ENCODE data around the gene HDAC3.
A peak's percentile ranks its signal among the peaks of the same experiment; 100 is the strongest.

The HDAC3 gene

DNA sequence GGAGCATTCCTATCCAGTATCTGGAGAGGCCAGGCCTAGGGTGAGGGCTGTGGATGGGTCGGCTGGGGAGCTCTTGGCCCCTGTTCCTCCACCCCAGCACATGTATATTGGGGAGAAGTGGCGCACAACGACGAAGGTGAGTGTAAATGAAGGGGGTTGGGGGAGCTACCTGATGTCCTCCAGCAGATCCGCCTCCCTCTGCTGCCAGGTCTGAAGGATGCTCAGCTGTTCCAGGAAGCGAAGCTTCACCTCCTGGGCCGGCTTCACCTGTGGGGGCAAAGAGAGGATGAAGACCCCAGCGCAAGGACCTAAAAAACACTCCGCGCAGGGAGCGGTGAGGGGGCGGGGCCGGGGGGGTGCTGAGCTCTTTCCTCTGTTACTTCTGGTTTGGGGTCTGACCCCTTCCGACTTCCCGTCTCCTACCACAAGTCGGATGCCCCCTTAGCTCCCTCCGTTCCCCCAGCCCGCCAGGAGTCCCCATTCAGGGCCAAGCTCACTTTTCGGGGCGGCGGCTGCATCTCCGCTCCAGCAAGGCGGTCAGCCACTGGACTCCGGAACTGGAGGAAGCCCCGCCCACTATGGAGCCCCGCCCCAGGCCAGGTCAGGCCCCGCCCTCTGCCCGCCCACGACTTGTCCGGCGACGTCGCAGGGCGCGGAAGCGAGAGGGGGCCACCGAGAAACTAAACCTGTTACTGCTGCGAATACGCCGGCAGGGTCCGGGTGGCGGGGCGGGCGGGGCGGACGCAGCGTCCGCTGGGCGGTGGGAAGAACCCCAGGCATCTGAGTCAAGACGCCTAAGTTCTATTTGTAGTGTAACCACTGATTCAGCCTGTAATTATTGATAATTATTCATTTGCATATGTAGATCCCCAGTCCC lies 14.4 kb upstream of the HDAC3 start, which contains the start of gene FCHSD1:
Gene FCHSD1 (minus strand): TSS at position 568 of the 877 bp plus-strand sequence. CDS start 50 bp downstream, at position 518.
- peak; percentile 31 for DNase-seq (ENCODE audit: low read depth)
- peak within 1 kb of the TSS; percentile 80 for H3K4me3 ChIP-seq (ENCODE audit: low read depth, low read length)
- in situ Hi-C loops (cut with HindIII; ENCODE audit: low sequenced_read_pairs), result no loop called here
- TF ChIP-seq, protein P1, sequence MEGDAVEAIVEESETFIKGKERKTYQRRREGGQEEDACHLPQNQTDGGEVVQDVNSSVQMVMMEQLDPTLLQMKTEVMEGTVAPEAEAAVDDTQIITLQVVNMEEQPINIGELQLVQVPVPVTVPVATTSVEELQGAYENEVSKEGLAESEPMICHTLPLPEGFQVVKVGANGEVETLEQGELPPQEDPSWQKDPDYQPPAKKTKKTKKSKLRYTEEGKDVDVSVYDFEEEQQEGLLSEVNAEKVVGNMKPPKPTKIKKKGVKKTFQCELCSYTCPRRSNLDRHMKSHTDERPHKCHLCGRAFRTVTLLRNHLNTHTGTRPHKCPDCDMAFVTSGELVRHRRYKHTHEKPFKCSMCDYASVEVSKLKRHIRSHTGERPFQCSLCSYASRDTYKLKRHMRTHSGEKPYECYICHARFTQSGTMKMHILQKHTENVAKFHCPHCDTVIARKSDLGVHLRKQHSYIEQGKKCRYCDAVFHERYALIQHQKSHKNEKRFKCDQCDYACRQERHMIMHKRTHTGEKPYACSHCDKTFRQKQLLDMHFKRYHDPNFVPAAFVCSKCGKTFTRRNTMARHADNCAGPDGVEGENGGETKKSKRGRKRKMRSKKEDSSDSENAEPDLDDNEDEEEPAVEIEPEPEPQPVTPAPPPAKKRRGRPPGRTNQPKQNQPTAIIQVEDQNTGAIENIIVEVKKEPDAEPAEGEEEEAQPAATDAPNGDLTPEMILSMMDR (IDR thresholded peaks at IDR 0.05; ENCODE audit: low read depth, low read length, missing control alignments), result no peak

DNA sequence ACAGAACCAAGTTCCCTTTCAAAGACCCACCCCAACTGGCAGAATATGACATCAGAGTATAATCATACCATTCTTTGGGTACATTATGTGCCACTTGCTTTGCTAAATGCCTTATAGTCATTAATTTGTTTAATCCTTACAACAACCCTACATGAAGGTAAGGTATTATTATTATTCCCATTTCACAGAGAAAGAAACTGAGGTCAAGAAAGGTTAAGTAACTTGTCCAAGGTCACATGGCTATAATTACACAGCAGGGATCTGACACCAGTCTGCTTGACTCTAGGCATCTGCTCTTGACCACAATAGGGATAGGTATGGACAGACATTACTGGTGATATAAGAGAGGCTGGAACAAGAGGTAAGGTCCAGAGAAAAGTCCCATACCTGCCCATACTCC lies 13.3 kb upstream of the HDAC3 start:
- in situ Hi-C loops (cut with HindIII; ENCODE audit: low sequenced_read_pairs), result no loop called here
- TF ChIP-seq, protein P1 (IDR thresholded peaks at IDR 0.05; ENCODE audit: low read depth, low read length, missing control alignments), result no peak
- no peak overlapping the region for H3K4me3 ChIP-seq (ENCODE audit: low read depth, low read length)
- no peak for DNase-seq (ENCODE audit: low read depth)

DNA sequence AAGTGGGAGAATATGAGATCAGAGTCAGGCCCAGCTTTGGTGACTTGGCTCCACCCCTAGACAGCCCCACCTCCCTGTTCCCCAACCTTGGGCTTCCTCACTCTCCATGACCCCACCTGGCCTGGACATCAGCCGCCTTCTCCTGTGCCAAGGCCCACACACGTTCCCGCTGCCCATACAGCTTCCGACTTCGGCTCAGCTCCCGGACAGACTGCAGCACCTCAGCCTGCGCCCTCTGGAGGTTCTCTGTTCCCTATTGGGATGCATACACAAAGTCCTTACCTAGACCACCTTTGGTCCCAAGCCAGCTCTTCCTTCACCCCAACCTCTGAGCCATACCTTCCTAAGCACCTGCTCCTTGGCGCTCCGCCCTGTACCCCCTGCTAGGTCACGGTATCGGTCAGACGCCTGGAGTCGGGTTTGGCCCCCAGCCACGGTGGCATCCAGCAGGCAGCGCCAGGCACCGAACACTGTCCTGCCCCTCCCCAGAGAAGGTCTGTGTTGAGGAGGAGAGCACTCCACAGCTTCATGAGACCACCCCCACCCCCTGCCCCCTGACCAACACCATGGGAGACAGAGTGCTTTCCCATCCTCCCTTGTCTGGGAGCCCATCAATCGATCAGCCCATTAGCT lies 12.5 kb upstream of the HDAC3 start:
- in situ Hi-C loops (cut with HindIII; ENCODE audit: low sequenced_read_pairs), result no loop called here
- no peak for DNase-seq (ENCODE audit: low read depth)
- H3K4me3 ChIP-seq (ENCODE audit: low read depth, low read length), result no peak overlapping the region
- TF ChIP-seq, protein P1 (IDR thresholded peaks at IDR 0.05; ENCODE audit: low read depth, low read length, missing control alignments), result no peak

DNA sequence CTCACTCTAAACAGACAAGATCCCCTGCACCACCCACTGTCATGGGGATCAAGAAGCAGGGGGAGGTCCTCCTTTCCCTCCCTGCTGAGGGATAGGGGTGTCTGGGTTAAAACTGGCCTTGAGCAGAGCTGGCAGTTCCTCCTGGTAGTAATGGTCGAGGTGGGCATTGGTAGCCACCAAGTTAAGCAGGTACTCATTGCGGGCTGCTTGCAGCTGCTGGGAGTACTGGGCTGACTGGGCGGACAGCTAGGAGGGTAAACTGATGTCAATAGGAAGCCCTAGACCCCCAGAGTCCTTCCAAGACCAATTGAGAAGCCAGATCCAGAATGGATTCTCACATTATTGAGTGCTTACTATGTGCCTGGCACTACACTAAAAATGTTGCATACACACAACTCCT lies 11.2 kb upstream of the HDAC3 start:
- in situ Hi-C loops (cut with HindIII; ENCODE audit: low sequenced_read_pairs), result no loop called here
- TF ChIP-seq, protein P1 (IDR thresholded peaks at IDR 0.05; ENCODE audit: low read depth, low read length, missing control alignments), result no peak
- H3K4me3 ChIP-seq (ENCODE audit: low read depth, low read length), result no peak overlapping the region
- no peak for DNase-seq (ENCODE audit: low read depth)

DNA sequence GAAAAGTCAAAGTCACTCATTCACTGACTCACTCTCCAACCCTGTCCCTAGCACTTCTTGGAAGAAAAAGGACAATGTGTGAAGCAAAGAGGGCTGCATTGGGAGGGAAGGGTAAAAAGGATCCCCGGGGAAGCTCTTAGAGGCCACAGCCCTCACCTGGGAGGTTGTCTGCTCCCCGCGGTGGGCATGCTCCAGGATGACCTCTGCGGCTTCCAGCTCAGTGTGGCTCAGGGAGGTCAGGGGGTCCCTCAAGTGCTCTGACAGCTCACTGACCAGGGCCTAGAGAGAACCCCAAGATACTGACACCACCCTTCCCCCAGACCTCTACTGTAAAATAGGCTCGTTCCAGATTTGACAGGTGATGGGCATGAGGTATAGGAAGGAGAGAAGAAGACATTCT lies 10.6 kb upstream of the HDAC3 start:
- DNase-seq (ENCODE audit: low read depth), result no peak
- in situ Hi-C loops (cut with HindIII; ENCODE audit: low sequenced_read_pairs), result no loop called here
- no peak overlapping the region for H3K4me3 ChIP-seq (ENCODE audit: low read depth, low read length)
- TF ChIP-seq, protein P1 (IDR thresholded peaks at IDR 0.05; ENCODE audit: low read depth, low read length, missing control alignments), result no peak

DNA sequence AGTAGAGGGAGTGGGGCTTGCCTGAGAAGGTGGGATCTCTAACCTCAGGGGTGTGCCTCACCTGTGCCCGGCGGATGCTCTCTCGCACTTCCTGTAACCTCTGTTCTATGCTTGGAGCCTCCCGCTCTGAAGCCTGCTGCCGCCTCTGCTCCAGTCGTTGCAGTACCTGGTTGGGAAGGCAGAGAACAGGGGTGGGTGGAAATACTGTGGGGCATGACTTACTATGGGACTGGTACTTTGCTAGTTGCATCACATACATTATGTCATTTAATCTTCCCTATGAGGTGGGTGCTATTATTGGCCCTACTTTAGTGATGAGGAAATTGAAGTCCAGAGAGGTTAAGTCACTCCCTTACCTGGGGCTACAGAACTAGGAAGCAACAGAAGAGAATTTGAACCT lies 9.4 kb upstream of the HDAC3 start:
- H3K4me3 ChIP-seq (ENCODE audit: low read depth, low read length), result no peak overlapping the region
- TF ChIP-seq, protein P1 (IDR thresholded peaks at IDR 0.05; ENCODE audit: low read depth, low read length, missing control alignments), result no peak
- in situ Hi-C loops (cut with HindIII; ENCODE audit: low sequenced_read_pairs), result no loop called here
- DNase-seq (ENCODE audit: low read depth), result no peak
